D341Med (cell line): ENCODE results near the gene KCNJ14.
"Not testable (repeated sequence)": the region's sequence is repeated elsewhere in the genome, so short reads cannot be mapped to it uniquely, and the experiment has no call there.

ENCODE experiments used
- DNase-seq: peaks from one replicate; pipeline ENCODE4 v3.0.0; 2012; ENCODE audit warnings: low spot score

The KCNJ14 gene

DNA sequence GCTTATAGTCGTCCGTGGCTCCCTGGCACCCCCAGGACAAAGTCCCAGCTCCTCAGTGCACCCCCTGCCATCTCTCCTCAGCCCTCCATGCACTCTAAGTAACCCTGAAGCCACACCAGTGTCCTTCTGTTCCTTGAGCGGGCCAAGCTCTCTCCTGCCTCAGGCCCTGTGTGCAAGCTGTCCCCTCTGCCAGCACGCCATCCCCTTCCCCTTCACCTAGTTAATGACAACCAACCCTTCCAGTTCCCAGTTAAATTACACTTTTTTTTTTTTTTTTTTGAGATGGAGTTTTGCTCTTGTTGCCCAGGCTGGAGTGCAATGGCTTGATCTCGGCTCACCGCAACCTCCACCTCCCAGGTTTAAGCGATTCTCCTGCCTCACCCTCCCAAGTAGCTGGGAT, 33.1 kb downstream of the KCNJ14 start:
- DNase-seq = not testable (repeated sequence)

DNA sequence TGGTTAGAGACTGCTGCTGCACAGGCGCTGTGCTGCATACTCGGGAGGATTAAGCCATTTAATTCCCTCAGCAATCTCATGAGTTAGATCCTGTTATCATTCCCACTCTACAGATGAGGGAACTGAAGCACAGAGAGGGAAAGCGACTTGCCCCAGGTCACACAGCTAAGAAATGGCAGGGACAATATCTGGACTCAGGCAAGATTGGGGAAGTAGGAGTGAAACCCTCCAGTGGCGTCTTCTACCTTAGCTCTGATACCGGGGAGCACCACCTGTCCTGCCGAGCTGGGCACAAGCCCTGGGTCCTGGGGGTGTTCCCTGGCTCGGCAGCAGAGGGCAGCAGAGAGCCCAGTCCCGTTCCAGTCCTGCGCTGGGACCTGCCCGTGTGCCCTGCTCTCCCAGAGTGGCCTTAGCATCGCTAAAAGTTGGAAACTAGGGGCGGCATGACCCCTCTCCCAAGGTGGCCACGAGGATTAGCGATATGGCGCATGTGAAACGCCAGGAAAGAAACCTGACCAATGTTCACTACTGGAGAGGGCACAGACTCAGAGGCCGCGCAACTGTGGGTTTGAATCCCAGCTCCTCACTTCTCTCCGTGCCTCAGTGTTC, 34.3 kb downstream of the KCNJ14 start:
- peak; percentile 87 for DNase-seq

DNA sequence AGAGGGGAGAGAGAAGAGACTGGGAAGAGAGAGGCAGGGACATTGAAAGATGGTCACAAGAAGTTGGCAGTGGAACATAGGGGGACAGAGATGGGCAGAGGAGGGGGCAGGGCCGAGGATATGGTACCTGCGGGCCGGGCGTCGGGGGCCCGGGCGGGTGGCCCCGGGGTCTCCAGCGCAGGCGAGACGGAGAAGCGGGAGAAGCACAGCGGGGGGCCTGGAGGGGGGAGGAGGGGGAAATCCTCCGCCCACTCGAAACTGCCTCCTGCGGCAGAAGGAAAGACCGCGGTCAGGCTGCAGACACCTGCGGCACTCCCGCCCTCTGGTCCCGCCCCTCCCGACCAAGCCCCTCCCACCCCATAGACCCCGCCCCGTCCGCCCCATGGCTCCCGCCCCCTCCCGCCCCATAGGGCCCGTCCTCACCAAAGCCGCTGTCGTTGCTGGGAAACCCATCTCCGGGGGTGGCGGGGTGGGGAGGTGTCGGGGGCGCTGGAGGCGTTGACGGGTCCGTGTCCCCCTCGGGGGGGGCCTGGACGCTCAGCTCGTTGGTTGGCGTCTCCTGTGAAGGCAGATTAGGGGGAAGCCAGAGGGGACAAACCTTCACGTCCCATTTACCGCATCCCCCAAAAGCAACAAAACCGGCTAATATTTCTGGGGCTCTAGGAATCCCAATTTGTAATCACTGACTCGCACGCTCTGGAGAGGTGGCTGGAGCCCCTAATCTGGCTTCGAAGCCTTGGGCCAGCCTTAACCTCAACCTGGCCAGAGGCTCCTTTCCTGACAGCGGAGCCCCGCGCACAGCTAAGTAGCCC, 35.8 kb downstream of the KCNJ14 start:
- peak; percentile 81 for DNase-seq

DNA sequence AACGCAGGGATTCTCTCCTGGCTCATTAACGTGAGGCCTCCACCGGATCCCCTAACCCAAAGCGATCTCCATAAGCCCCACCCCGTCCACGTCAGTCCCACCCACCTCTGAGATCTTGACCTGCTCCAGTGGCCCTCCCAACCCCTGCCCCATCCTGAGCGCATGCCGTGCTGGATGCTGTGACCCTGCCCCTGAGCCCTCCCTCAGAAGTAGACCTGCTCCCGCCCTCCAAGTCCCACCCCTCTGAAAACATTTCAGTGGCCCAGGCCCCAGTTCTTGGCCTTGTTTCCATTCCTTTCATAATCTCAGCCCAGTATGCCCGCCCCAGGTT, 36.4 kb downstream of the KCNJ14 start:
- DNase-seq = no peak

DNA sequence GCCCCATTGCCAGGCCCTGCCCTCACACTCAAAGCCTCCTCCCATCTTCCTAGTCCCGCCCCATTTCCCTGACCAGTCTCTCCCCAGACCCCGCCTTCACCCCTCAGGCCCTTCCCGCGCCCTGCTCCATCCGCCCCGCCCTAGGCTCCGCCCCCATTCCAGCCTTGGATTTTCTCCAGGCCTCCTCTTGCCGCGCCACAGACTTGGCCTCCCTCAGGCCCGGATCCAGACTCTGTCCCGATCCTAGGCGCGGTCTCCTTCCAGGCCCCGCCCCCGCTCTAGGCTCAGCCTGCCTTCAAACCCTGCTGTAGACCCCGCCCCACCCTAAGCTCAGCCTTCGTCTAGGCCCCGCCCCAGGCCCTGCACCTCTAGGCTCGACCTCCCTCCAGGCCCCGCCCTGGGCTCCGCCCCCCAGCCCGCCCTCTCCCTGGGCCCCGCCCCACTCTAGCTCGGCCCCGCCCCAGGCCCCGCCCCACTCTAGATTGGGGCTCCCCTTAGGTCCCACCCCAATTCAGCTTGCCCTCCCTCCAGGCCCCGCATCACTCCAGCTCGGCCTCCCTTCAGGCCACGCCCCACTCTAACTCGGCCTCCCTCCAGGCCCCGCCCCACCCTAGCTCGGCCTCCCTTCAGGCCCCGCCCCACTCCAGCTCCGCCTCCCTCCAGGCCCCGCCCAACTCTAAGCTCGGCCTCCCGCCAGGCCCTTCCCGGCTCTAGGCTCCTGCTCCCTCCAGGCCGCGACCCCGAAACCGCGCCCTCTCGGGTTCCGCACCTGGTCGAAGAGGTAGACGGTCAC, 37.7 kb downstream of the KCNJ14 start:
- DNase-seq = peak; percentile 96

DNA sequence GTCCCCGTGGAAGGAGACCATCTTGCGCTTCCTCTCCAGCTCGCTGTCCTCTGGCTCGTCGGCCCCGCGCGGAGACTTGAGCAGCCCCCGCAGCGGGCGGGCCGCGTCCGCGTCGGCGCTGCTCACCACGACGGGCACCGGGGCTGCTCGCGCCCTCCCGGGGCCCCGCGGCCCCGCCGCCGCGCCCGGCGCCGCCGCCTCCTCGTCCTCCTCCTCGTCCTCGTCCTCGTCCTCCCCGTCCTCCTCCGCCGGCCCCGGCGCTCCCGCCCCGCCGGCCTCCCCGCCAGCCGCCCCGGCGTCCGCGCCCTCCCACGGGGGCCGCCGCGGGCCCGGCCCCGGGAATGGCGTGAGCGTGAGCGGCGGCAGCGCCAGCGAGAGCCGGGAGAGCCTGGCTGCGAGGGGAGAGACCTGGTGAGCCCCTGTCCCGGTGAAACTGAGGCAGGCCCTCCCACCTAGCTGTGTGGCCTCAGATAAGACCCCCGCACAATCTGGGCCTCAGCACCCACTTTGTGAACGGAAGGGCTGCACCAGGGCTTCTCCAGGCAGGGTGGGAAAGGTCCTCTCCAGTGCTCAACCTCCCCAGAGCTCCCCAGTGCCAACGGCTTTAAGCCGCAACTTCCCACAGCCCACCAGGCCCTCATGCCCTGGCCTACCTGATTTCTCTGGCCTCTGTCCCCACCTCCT, 38.5 kb downstream of the KCNJ14 start:
- DNase-seq = no peak

DNA sequence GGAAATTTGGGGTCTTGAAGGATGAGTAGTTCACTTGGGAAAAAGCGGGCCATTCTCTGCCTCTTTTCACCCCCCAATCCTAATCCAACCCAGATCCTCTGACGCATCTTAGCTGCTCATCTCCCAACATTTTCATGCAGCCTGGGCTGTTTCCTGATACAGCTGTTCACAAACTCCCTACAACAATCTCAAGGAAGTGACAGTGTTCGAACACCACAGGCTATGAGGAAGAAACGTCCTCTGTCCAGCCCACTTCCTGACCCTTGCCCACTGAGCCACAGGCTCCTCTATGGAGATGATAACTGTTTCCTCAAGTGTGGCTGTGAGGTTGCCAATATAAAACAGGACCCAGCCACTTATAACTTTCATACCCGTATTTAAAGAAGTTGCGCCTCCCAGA, 40.0 kb downstream of the KCNJ14 start:
- no peak for DNase-seq

DNA sequence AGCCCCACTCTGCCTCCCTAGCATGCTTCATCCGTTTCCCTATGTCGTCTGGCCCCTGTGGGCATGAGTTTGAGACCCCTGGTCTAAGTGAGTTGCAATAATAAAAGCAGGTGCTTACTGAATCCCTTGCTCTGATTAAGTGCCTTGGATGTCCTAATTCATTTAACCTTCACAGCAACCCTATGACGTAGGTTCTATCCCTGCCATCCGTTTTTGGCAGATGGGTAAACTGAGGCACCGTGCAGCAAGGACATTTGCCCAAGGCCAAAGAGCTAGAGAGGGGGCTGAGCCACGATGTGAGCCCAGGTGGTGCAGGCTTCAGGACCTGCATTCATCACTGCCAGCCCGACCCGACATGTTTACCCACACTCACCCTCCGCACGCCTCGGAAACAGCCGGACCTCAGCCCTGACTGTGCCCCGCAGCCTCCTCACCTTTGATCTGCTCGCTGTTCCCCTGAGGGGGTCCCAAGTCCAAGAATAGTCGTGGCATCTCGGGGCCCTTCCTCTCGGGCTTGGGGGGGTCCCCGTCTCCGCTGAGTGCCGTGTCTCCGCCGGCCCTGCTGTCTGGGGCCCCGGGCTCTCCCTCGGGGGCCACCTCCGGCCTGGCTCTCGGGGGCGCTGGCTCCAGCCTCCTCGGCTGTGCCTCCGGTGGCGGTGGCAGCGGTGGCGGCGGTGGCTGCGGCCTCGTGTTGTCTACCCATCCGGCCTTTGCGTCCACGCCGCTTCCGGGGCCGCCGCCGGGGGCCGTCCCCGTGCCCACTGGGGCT, 41.8 kb downstream of the KCNJ14 start:
- no peak for DNase-seq

DNA sequence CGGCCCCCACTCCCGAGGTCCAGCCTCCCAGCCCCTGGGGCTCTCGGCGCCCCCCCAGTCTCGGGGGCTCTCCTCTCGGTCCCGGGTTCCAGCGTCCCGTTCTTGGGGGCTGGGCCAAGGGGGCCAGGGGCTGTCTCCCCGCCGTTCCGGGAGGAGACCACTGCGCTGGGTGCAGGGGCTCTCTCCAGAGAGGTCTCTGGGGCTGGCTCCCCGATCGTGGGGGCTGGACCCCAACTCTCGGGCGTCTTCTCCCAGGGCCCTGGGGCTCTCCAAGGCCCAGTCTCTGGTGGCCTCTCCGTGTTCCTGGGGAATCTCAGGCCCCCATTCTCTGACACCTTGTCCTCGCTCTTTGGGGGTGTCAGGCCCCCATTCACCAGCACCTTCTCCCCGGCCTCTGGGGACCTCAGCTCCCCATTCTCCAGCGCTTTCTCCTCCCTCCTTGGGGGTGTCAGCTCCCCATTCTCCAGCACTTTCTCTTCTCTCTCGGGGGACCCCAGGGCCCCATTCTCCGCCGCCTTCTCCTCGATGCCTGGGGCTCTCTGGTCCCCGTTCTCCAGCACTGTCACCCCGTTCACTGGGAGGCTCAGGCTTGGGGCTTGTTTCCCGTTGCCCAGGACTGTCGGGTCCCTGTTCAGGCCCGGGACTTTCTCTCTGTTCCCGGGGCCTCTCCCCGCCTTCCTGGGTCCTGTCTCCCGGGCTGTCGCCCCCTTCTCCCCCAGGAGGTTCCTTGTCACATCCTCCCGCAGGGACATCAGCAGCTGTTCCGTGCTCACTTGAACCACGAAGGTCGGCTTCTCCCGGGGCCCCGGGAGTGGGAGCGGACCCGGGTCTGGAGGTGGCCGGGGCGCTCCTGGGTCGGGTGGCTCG, 42.6 kb downstream of the KCNJ14 start:
- no peak for DNase-seq

DNA sequence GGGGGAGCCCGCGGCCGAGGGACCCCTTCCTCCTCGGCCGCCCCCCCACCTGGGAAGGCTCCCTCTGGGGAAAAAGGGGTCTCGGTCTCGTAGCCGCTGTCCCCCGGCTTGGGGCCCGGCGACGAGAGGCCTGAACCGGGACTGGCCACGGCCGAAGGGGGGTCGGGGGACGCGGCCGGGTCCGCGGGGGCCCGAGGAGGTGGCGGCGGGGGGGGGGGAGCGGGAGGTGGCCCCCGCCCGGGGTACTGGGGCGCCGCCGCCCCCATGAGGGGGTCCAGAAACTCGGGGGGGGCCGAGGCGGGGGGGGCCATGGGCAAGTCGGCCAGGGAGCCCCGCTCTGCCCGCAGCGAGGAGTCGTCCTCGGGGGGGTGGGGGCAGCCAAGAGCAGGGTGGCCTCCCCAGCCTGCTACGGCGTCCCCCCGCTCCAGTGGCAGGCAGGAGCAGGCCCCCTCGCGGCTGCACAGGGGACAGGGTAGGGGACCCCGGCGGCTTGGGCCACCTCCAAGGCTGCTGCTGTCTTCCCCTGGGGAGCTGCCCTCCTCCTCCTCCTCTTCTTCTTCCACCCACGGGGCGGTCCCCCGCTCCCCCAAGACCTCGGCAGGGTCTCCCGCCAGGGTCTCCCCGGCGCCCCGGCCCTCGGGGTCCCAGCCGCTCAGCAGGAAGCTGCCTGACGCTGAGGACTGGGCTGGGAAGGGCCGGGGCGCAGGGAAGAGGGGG, 43.4 kb downstream of the KCNJ14 start:
- DNase-seq = peak; percentile 64

DNA sequence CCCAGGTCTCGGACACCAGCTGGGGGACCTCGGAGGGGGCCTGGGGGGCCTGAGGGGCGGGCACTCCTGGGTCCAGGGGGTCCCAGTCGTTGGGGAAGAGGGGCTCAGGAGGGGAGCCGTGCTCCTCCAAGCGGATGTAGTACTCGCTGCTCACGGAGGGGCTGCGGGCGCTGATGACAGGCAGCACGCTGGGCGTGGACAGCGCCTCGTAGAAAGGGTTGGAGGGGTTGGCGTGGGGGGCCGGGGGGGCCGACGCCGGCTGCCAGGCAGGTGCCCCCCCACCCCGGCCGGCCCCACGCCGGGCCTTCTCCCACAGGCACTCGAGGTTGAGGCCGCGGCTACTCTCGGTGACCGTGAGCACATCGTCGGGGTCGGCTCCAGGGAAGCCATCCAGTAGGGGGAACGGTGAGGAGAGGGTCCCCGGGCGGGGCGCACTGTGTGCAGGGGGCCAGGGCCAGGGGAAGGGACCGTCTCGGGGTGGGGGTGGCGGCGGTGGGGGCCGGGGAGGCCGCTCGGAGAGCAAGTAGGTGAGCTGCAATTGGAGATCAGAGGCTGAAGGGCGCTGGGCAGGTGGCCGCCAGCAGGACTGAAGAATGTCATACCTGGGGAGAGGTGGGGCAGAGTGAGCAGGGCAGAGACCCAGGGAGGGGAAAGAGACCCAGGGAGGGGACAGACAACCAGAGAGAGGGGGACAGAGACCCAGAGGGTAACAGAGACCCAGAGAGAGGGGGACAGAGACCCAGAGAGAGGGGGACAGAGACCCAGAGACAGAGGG, 44.1 kb downstream of the KCNJ14 start:
- DNase-seq = no peak

DNA sequence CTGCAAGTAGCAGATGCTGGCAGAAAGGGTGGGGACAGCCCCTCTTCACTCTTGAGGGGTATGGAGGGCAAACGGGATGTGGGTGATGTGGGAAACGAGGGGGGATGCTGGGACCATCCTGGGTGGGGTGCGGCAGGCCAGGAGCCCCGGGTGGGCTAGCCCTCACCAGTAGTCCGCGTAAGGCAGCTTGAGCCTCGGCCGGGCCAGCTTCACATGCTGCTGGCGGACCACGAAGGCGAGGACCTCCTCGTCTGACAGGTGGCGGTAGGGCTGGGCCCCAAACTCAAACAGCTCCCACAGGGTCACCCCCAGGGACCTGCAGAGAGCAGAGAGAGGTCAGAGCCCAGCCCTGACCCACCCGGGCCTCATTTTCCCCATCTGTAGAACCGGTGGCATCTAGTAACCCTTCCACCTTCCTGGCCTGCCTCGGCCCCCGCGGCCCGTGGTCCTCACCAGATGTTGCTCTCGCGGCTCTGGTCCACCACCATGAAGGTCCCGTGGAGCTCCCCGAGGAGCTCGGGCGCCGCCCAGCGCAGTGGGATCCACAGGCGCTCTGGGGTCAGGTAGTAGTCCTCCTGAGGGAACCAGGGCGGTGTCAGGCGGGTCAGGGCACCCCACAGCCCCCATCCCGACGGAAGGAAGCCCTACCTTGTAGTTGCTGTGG, 45.6 kb downstream of the KCNJ14 start:
- DNase-seq = no peak

DNA sequence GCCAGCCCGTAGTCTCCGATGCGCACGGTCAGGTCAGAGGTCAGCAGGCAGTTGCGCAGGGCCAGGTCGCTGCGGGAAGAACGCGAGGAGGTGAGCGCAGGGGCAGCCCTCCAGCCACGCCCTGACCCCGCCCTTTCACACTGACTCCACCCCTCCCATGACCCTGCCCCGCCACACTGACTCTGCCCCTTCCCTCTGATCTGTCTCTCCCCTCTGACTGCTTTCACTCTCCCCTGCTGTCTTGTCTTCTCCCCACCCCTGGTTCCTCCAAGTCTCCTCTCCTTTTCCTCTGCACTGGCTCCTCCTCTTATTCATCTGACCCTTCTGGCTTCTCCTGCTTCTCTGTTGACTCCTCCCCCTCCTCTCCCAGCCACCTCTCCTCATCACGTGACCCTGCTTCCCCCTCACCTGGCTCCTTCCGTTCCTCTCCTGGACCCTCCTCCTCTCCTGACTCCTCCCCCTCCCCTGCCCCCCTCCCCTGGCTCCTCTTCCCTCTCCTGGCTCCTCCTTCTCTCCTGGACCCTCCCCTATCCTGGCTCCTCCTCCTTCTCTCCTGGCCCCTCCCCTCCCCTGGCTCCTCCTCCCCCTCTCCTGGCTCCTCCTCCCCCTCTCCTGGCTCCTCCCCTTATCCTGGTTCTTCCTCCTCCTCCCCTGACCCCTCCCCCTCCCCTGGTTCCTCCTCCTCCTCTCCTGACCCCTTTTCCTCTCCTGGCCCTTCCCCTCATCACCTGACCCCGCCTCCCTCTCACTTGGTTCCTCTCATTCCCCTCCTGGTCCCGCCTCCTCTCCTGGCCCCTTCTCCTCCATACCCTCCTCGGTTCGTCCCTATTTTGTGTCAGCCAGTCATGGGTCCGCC, 46.3 kb downstream of the KCNJ14 start:
- peak; percentile 65 for DNase-seq

DNA sequence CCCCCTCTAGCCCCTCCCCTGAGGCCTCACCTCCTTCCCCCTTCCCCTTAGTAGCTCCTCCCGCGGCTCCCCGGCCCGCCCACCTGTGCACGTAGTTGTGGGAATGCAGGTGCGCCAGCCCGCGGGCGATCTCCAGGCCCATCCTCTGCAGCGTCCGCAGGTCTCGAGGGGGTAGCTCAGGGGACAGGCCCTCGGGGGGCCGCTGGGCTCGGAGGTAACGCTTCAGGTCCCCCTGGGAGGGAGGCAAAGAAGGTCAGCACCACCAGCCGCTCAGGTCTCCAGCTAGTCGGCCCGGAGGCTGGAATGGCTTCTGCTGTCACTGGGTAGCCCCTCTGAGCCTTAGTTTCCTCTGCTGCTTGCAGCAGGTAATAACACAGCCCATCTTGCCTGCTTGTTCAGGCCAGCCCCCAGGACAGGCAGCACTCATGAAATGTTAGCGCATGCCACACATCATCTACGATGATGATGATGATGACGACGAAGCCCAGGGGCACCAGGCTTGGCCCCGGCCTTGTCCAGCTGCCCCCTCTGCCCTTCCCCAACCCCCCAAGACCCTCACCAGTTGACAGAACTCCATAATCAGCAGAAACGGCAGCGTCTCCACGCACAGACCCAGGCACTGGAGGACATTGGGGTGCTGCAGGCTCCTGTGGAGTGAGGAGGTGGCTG, 47.1 kb downstream of the KCNJ14 start:
- DNase-seq = peak; percentile 25

DNA sequence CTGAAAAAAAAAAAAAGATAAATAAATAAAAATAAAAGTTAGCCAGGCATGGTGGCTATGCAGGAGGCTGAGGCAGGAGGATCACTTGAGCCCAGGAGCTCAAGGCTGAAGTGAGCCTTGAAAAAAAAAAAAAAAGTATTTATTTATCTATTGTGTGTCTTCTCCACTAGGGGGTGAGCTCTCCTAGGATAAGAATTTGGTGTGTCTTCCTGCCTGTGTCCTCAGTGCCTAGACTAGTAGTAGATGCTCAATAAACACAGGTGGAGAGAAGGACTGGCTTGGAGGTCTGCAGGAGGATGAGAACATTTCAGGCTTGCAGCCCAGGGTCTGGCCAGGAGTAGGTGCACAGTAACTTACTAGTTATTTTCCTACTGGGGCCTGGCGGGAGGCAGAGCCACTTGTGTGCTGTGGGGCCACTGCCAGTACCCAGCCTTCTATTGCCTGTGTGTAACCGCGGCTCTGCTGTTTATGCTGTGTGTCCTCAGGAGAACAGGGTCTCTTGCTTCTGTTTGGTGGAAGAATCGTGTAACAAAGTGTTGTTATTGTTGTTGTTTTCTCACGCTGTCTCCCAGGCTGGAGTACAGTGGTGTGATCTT, 50.9 kb downstream of the KCNJ14 start:
- DNase-seq = no peak

DNA sequence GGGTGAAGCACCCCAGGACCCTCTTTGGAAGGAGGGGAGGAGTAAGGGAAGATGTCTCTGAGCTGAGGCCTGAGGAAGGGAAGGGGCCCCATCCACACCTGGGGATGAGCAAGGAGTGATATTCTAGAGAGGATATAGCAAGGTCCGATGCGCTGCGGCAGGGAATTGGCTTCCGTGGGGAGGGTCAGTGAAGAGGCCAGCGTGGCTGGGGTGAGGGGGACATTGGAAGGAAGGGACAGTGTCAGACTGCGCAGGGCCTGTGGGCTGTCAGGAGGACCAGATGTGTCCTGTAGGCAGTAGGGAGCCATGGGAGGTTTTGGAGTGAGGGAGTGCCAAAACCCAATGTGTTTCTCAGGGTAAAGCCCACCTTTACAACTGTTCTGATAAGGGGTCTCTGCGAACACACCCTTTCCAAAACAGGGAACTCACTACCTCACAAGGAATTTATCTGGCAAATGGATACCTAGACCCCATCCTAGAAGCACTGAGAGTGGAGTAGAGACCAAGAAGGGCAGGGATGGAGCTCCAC, 52.6 kb downstream of the KCNJ14 start:
- DNase-seq = no peak
